ENCODE results near the gene SLC15A4.

SLC15A4 gene
- 26.8 to 54.4 (median 41.4) reads per million in 9 experiments for total RNA-seq

DNA sequence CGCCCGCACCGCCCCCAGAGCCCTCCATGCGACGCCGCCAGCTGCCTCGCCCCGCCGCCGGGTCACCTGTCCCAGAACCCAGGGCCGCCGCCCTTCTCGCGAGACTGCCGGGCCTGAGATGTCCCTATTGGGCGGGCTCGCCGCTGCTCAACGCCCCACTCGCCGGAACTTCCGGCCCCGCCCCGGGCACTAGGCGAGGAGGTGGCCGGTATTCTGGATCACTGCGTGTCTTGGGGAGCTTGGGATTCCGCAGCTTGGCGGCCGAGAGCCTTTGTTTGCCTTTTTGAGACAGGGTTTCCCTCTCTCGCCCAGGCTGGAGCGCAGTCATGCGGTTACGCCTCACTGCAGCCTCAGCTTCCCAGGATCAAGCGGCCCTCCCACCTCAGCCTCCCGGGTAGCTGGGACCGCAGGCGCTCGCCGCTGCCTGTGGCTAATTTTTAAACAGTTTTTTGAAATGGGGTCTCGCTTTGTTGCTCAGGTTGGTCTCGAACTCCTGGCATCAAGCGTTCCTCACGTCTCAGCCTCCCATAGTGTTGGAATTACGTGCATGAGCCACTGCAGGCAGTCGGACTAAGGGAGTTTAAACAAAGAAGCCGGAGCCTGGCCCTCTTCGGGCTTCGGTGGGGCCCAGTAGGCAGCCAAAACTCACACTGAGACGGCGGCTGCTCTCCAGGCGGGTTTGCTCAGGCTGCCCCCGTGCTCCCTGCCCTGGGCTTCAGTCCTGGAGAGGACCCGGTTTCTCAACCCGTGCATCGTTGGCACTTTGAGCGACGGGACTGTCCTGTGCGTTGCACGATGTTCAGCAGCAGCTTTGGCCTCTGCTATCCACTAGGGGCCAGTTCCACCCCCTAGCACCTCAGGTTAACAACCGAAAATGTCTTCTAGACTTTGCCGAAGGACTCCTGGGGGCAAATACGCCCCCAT, at the start of gene SLC15A4:
SLC15A4 (minus strand) TSS at position 43 of the 924 bp plus-strand sequence; CDS start at position 28, 15 bp downstream.
- DNase-seq (peak; percentile 91 to 94 (median 92)), ATAC-seq (replicated peaks) (peak; percentile 92)
- H3K4me1 Mint-ChIP-seq (ENCODE audit: low read depth in 2 of 2) = peaks cover 23 to 32% of the 10 kb centered on the region in 2 donors
- H3K27ac Mint-ChIP-seq = peak within 1 kb of the TSS; percentile 72 to 80
- peak within 1 kb of the TSS; percentile 86 for H3K4me3 Mint-ChIP-seq
- no peaks in the 10 kb centered on the region for H3K9me3 Mint-ChIP-seq
- H3K36me3 Mint-ChIP-seq (ENCODE audit: insufficient read depth) = peaks cover 17% of the 10 kb centered on the region
- no peaks in the 10 kb centered on the region for H3K27me3 Mint-ChIP-seq

DNA sequence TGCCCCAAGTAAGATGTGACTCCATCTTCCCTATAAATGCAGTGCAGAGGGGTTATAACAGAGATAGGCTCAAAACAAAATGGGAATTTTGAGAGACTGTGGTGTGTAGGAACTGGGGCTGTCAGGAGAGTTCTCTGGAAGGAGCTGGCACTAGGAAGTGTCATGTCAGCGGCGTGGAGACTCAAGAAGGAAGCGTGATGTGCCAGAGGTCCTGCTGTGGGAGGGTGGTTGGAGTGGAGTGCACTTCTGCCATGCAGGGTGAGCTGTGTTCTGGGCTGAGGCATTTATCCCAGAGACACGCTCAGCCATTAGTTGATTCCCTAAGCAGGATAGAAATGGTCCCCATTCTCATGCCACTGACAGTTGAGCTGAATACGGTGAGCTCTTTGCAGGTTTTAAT, 48.5 kb upstream of the SLC15A4 start:
- H3K36me3 Mint-ChIP-seq (ENCODE audit: insufficient read depth) = no peaks in the 10 kb centered on the region
- H3K4me3 Mint-ChIP-seq = no peak overlapping the region
- H3K27me3 Mint-ChIP-seq = peaks cover 0 to 11% of the 10 kb centered on the region in 2 donors
- peaks cover 2 to 3% of the 10 kb centered on the region in 2 donors for H3K9me3 Mint-ChIP-seq
- H3K4me1 Mint-ChIP-seq (ENCODE audit: low read depth in 2 of 2) = peaks cover 0 to 2% of the 10 kb centered on the region in 2 donors
- ATAC-seq (replicated peaks) = no peak
- no peak overlapping the region for H3K27ac Mint-ChIP-seq
- no peak for DNase-seq

DNA sequence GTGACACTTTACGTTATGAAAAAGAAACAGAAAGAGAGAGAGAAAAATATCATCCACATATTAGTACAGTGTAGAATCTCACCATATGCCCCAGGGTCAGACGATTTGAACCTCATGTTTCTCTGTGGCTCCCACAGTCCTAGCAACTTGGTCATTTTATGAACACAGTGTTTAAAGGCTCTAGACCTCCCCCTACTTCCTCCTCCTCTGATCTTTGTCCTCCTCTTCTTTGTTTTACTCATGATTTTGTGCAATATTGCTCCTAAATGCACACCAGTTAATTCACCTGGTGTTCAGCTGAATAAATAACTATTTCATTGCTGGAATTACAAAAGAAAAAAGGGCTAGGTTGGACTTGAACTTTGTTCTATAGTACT, 47.7 kb upstream of the SLC15A4 start:
- no peaks in the 10 kb centered on the region for H3K36me3 Mint-ChIP-seq (ENCODE audit: insufficient read depth)
- H3K9me3 Mint-ChIP-seq = peaks cover 0 to 3% of the 10 kb centered on the region in 2 donors
- H3K27me3 Mint-ChIP-seq = peaks cover 0 to 17% of the 10 kb centered on the region in 2 donors
- ATAC-seq (replicated peaks) (no peak), DNase-seq (no peak)
- H3K4me1 Mint-ChIP-seq (ENCODE audit: low read depth in 2 of 2) = peaks cover 0 to 2% of the 10 kb centered on the region in 2 donors
- no peak overlapping the region for H3K27ac Mint-ChIP-seq
- H3K4me3 Mint-ChIP-seq = no peak overlapping the region

DNA sequence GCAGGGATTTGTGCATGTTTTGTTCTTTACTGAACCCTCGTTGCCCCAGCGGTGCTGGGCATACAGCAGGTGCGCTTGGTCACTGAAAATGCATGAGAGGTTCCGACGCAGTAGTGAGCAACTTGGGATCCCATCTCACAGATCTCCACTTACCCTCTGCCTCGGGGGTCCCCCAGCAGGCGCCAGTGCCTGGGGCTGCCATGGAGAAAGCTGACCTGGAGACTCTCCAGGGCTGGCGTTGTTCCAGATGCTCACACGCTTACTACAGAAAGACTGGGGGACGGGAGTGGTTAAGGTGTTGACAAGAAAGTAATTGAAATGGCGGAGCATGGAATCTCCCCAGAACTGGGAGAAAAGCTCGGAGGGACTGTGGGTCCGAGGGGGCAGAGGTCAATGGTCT, 43.7 kb upstream of the SLC15A4 start:
- no peak overlapping the region for H3K4me3 Mint-ChIP-seq
- no peak overlapping the region for H3K27ac Mint-ChIP-seq
- H3K4me1 Mint-ChIP-seq (ENCODE audit: low read depth in 2 of 2) = peaks cover 0 to 3% of the 10 kb centered on the region in 2 donors
- ATAC-seq (replicated peaks) = no peak
- H3K36me3 Mint-ChIP-seq (ENCODE audit: insufficient read depth) = no peaks in the 10 kb centered on the region
- peaks cover 0 to 21% of the 10 kb centered on the region in 2 donors for H3K27me3 Mint-ChIP-seq
- H3K9me3 Mint-ChIP-seq = no peaks in the 10 kb centered on the region
- DNase-seq = no peak

DNA sequence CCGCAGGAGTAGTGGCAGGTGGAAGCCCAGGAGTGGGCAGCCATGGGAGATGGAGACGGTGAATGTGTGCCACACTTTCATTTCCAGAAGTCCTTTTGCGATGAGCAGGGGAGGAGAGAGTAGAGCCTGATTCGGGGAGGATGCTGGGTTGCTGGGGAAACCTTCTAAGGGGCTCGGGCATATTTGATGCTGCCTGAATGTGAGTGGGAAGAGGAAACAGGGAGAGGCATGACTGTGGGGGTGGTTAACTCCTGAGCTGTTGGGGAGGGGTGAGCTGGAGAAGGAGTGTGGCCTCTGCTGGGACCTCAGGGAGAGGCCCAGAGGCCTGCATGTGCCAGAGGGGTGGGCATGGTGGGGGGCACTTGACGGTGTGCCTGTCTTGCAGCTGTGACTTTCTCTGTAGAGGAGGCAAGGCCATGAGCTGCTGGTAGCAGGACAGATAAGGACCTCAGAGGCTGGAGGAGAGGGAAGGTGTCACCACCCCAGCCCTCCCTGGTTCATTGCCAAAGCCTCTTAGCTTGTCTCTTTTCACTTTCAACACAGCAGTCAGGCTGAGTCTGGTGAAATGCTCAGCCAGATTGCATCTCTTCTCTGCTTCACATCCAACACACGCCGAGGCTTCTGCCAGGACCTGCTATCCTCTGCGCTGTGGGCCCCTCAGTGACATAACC, 40.9 kb upstream of the SLC15A4 start:
- H3K9me3 Mint-ChIP-seq = no peaks in the 10 kb centered on the region
- no peak overlapping the region for H3K27ac Mint-ChIP-seq
- ATAC-seq (replicated peaks) (no peak), DNase-seq (no peak)
- H3K4me1 Mint-ChIP-seq (ENCODE audit: low read depth in 2 of 2) = peaks cover 0 to 3% of the 10 kb centered on the region in 2 donors
- H3K27me3 Mint-ChIP-seq = peaks cover 0 to 28% of the 10 kb centered on the region in 2 donors
- no peak overlapping the region for H3K4me3 Mint-ChIP-seq
- no peaks in the 10 kb centered on the region for H3K36me3 Mint-ChIP-seq (ENCODE audit: insufficient read depth)

DNA sequence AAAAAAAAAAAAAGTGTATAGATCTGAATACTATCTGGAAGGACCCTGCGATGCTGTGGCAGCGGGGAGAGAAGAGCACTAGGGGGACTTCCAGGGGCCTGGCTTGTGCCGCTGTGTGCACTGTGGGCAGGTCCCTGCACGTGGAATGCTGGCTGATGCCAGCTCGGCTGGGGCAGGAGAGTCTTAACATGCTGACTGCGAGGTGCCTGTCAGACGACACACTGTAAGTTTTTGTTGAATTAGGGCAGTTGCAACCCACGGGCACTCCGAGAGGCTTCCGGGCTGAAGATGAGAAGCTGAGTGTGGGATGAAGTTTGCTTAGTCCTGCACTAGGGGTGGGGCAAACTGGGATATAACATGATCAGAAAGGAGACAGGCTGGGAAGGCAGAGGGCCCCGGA, 40.2 kb upstream of the SLC15A4 start:
- peaks cover 0 to 32% of the 10 kb centered on the region in 2 donors for H3K27me3 Mint-ChIP-seq
- ATAC-seq (replicated peaks) = no peak
- H3K27ac Mint-ChIP-seq = no peak overlapping the region
- H3K36me3 Mint-ChIP-seq (ENCODE audit: insufficient read depth) = no peaks in the 10 kb centered on the region
- DNase-seq = no peak
- no peak overlapping the region for H3K4me3 Mint-ChIP-seq
- no peaks in the 10 kb centered on the region for H3K9me3 Mint-ChIP-seq
- peaks cover 0 to 3% of the 10 kb centered on the region in 2 donors for H3K4me1 Mint-ChIP-seq (ENCODE audit: low read depth in 2 of 2)

DNA sequence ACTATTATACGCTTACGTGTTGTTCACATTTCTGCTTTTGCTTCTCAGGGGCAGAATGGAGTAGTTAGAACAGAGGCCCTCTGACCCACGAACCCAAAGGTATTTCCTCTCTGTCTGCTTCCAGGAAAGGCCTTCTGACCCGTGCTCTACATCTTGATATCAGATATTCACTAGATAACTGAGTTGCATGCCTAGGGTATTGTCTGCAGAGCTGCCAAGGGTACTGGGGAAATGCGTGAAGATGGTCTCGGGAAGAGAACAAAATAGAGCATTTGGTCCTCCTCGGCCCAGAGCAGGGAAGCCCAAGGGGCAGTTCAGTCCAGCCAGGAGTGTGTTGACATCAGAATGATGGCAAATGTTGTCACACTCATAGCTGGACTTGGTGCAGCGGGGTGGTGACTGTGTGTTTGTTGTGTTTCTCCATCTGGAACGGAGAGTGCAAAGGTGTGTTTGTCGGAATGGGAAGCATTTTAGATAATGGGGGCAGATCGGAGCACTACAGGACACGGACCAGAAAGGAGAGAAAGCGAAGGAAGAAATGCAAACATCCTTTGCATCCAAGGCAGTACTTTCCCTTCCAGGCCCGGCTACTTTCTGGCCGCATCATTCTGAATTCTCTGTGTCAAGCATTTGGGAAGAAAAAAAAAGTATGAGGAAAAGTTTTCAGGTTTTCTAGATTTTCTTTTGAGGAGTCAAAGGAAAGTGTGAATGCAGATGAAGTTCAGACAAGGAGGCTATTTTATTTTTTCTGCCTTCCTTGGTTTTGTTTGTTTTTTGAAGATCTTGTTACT, 37.7 kb upstream of the SLC15A4 start:
- DNase-seq = no peak
- Mint-ChIP-seq H3K27ac (no peak overlapping the region), H3K36me3 (ENCODE audit: insufficient read depth) (no peaks in the 10 kb centered on the region), H3K27me3 (peaks cover 0 to 36% of the 10 kb centered on the region in 2 donors), H3K9me3 (no peaks in the 10 kb centered on the region), H3K4me3 (no peak overlapping the region), H3K4me1 (ENCODE audit: low read depth in 2 of 2) (peaks cover 0 to 3% of the 10 kb centered on the region in 2 donors)
- no peak for ATAC-seq (replicated peaks)

DNA sequence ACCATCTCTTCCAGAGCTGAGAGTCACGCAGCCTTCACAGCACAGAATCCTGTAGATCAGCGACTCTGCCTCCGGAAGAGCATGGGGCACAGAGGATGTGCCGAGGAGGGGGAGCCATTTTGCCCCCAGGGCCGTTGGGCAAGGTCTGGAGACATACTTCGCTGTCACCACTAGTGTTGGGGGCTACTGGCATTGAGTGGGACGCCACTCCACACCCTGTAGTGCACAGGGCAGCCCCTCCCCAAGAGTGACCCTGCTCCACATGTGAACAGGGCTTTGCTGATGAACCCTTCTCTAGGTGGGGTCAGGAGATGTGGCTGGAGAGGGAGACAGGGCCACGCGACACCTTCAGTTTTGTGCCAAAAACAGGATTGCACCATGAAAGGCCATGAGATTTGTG, 35.6 kb upstream of the SLC15A4 start:
- H3K36me3 Mint-ChIP-seq (ENCODE audit: insufficient read depth) = no peaks in the 10 kb centered on the region
- H3K27me3 Mint-ChIP-seq = peaks cover 7 to 50% of the 10 kb centered on the region in 2 donors
- ATAC-seq (replicated peaks) (no peak), DNase-seq (no peak)
- H3K27ac Mint-ChIP-seq = no peak overlapping the region
- peaks cover 0 to 1% of the 10 kb centered on the region in 2 donors for H3K4me1 Mint-ChIP-seq (ENCODE audit: low read depth in 2 of 2)
- no peak overlapping the region for H3K4me3 Mint-ChIP-seq
- H3K9me3 Mint-ChIP-seq = no peaks in the 10 kb centered on the region

DNA sequence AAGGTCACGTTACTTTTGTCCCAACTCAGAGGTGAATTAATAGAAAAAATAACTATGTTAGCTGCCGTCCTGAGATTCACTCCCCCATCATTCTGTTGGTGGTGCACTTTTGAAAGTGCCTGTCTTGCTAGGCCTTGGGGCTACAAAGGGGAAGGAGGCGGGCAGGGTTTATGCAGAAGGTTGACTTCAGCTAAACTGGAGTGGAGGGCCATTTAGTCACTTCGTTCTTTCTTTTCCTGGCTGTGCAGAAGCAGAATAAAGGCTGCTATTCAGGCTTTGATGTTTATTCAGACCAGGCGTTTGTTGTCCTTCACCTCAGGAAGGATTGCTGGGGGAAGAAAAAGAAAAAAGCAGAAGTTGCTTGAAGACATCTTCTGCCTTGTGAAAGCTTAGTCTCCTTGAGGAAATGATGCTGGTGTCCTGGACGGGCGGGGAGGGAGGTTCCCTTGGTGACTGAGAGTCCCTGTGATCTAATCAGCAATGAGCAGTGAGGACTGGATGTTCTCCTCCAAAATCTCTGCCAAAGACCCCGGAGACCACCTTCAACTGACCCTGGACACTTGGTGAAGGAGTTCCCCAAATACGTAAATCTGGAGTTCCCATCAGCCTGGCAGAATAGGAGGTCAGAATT, 33.5 kb upstream of the SLC15A4 start:
- Mint-ChIP-seq H3K4me3 (no peak overlapping the region), H3K27ac (no peak overlapping the region), H3K4me1 (ENCODE audit: low read depth in 2 of 2) (no peaks in the 10 kb centered on the region), H3K36me3 (ENCODE audit: insufficient read depth) (no peaks in the 10 kb centered on the region), H3K9me3 (no peaks in the 10 kb centered on the region), H3K27me3 (peaks cover 12 to 60% of the 10 kb centered on the region in 2 donors)
- DNase-seq (no peak), ATAC-seq (replicated peaks) (no peak)

DNA sequence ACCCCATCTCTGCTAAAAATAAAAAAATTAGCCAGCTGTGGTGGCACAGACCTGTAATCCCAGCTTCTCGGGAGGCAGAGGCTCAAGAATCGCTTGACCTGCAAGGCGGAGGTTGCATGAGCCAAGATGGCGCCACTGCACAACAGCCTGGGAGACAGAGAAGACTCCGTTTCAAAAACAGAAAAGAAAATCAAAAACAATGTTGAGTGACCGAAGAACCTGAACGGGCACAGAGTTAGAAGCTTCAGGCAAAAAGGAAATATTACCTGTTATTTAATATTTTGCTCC, 33.0 kb upstream of the SLC15A4 start:
- no peak overlapping the region for H3K27ac Mint-ChIP-seq
- H3K9me3 Mint-ChIP-seq = no peaks in the 10 kb centered on the region
- no peak for DNase-seq
- no peak overlapping the region for H3K4me3 Mint-ChIP-seq
- no peaks in the 10 kb centered on the region for H3K36me3 Mint-ChIP-seq (ENCODE audit: insufficient read depth)
- H3K27me3 Mint-ChIP-seq = peaks cover 12 to 65% of the 10 kb centered on the region in 2 donors
- H3K4me1 Mint-ChIP-seq (ENCODE audit: low read depth in 2 of 2) = no peaks in the 10 kb centered on the region
- ATAC-seq (replicated peaks) = no peak

DNA sequence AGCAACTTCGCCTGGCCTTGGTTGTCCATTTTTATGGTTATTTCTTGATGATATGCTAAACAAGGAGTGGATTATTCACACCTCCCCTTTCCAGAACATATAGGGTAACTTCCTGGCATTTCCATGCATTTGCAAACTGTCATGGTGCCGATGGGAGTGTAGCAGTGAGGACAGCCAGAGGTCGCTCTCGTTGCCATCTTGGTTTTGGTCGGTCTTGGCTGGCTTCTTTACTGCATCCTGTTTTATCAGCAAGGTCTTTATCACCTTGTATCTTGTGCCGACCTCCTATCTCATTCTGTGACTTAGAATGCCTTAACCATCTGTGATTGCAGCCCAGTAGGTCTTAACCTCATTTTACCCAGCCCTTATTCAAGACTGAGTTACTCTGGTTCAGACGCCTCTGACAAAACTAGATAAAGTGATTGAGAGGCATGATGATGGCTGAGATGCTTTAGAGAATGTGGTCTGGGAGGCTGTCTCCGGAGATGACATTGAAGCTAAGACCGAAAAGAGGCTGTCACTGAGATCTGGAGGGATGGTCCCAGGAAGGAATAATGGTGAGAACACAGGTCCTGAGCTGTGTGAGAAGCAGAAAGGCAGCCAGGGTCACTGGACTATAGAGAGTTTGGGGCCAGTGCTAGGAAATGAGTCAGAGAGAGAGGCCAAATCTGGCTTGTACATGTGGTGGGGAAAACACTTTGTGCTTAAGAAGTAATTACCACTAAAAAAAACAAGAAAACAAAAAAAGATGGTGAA, 32.5 kb upstream of the SLC15A4 start:
- Mint-ChIP-seq H3K36me3 (ENCODE audit: insufficient read depth) (no peaks in the 10 kb centered on the region), H3K27ac (no peak overlapping the region), H3K27me3 (peaks cover 12 to 69% of the 10 kb centered on the region in 2 donors), H3K4me1 (ENCODE audit: low read depth in 2 of 2) (no peaks in the 10 kb centered on the region), H3K9me3 (no peaks in the 10 kb centered on the region), H3K4me3 (no peak overlapping the region)
- no peak for ATAC-seq (replicated peaks)
- DNase-seq = no peak

DNA sequence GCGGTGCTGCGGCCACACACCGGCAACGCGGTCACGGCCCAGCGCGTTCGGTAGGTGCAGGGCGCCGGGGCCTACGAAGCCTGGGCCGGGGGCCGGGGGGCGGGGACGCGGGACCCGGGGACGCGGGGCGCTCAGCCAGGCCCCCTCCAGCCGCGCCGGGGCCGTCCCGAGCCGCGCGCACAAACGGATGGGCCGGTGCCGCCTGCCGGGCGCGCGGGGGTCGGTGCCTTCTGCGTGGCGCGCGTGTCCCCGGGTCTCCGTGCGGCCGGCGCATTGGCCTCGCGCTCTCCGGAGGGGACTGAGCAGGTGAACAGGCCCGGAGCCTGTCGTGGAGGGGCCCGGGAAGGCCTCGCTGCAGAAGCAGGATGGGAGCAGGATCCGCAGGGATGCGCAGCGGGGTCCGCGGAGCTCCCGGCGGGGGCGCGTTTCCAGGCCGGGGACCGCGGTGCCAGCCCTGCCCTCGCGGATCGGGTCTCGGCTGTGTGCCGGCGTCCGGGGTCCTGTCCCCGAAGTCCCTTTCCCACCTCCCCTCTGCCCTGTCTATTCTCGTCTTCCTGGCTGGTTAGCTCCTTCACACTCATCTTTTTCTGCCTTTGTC, 29.9 kb upstream of the SLC15A4 start:
- no peaks in the 10 kb centered on the region for H3K36me3 Mint-ChIP-seq (ENCODE audit: insufficient read depth)
- no peaks in the 10 kb centered on the region for H3K9me3 Mint-ChIP-seq
- DNase-seq (no peak), ATAC-seq (replicated peaks) (peak; percentile 29)
- peak overlapping the region; percentile 48 to 62 for H3K4me3 Mint-ChIP-seq
- H3K27ac Mint-ChIP-seq = no peak overlapping the region
- H3K4me1 Mint-ChIP-seq (ENCODE audit: low read depth in 2 of 2) = no peaks in the 10 kb centered on the region
- peaks cover 12 to 56% of the 10 kb centered on the region in 2 donors for H3K27me3 Mint-ChIP-seq
